GM12878 (cell line): ENCODE results near the gene SELENOH. TPM values are rescaled to one million over a fixed set of nuclear protein-coding genes. Genes with fewer than 3 reads are reported as not detected.

Experiments used
- CHD1 ChIP-seq: IDR thresholded peaks from 2 replicates; pipeline ENCODE4 v1.6.1; 2012; ENCODE audit warnings: low read depth, low read length, improper control_type of control experiment
- CREM ChIP-seq: IDR thresholded peaks from 2 replicates; pipeline ENCODE4 v1.6.1; 2014; ENCODE audit warnings: antibody characterized with exemption, low read depth
- EZH2 ChIP-seq: IDR thresholded peaks from 2 replicates; pipeline ENCODE4 v1.6.1; 2012; ENCODE audit warnings: low read depth, mild to moderate bottlenecking, control low read depth, inconsistent platforms, low read length, borderline replicate concordance; ENCODE audit not compliant: control insufficient read depth
- HCFC1 ChIP-seq: fragments of 150-350 bp; IDR thresholded peaks from 2 replicates; pipeline ENCODE4 v1.6.1; 2014; ENCODE audit warnings: low read length
- KAT2A ChIP-seq: conservative IDR thresholded peaks from 2 replicates; pipeline ENCODE4 v1.6.1; 2011; ENCODE audit warnings: low read depth, low read length; ENCODE audit not compliant: control insufficient read depth
- KDM1A ChIP-seq: fragments of 200-600 bp; sonication (generic); IDR thresholded peaks from 2 replicates; pipeline ENCODE4 v1.6.1; 2016; ENCODE audit warnings: borderline replicate concordance
- KLF5 ChIP-seq: fragments of 450-650 bp; IDR thresholded peaks from 2 replicates; pipeline ENCODE4 v1.6.1; 2014; ENCODE audit warnings: mild to moderate bottlenecking; ENCODE audit not compliant: partially characterized antibody
- MYC ChIP-seq: IDR thresholded peaks from 2 replicates; pipeline ENCODE4 v1.6.1; 2011; ENCODE audit warnings: mild to moderate bottlenecking, low read length, moderate library complexity, inconsistent platforms; ENCODE audit not compliant: insufficient read depth, insufficient replicate concordance, insufficient read length, severe bottlenecking
- PML ChIP-seq: IDR thresholded peaks from 2 replicates; pipeline ENCODE4 v1.6.1; 2012; ENCODE audit warnings: low read length, inconsistent platforms
- TAF1 ChIP-seq: IDR thresholded peaks from 2 replicates; pipeline ENCODE4 v1.6.1; 2011; ENCODE audit warnings: mild to moderate bottlenecking, low read depth, low read length, borderline replicate concordance
- ZBED1 ChIP-seq: IDR thresholded peaks from 2 replicates; pipeline ENCODE4 v1.6.1; 2016; ENCODE audit warnings: borderline replicate concordance
- ZNF217 ChIP-seq: fragments of 450-650 bp; IDR thresholded peaks from 2 replicates; pipeline ENCODE4 v1.6.1; 2017; ENCODE audit warnings: antibody characterized with exemption, mild to moderate bottlenecking
- polyA plus RNA-seq, 11 experiments: library from polyadenylated mRNA; depleted of rRNA in 4 of 11; unstranded in 6 of 11; stranded (reverse) in 5 of 11; fragments of >200 nt; fragmentation: Nextera tagmentation in 4 of 11; fragmentation: Illumina TruSeq in 1 of 11; extraction: Ambion mirVana in 4 of 11; extraction: Trizol in 1 of 11; gene quantifications; 1 replicate in 1 of 11; 2 replicates in 10 of 11; pipeline versions ENCODE4 v1.2.1 to v1.2.3, GENCODE V29; 2011 to 2016; ENCODE audit warnings: inconsistent platforms in 2 of 11, missing spikeins in 2 of 11, low read depth in 1 of 11
- total RNA-seq, 4 experiments: library from RNA; depleted of rRNA in 3 of 4; stranded (reverse); fragments of >200 nt in 3 of 4; fragmentation: Illumina TruSeq in 1 of 4; extraction: Trizol in 1 of 4; gene quantifications; 2 replicates each; pipeline versions ENCODE4 v1.2.1 to v1.2.3, GENCODE V29; 2013 to 2021
- TF ChIP-seq, protein P1 (sequence below): fragments of 450-650 bp; IDR thresholded peaks from 2 replicates; pipeline ENCODE4 v1.6.1; 2017; ENCODE audit warnings: antibody characterized with exemption, mild to moderate bottlenecking, moderate library complexity
- TF ChIP-seq, protein P2 (sequence below): IDR thresholded peaks from 2 replicates; pipeline ENCODE4 v1.6.1; 2012; ENCODE audit warnings: low read depth, low read length, improper control_type of control experiment
- TF ChIP-seq, protein P3 (sequence below): fragments of 450-650 bp; formaldehyde crosslinking; IDR thresholded peaks from 2 replicates; pipeline ENCODE4 v1.4.0; 2022; ENCODE audit warnings: mild to moderate bottlenecking, moderate library complexity
- TF ChIP-seq, protein P4 (sequence below): fragments of 450-650 bp; IDR thresholded peaks from 2 replicates; pipeline ENCODE4 v1.6.1; 2017; ENCODE audit warnings: mild to moderate bottlenecking, moderate library complexity

Gene SELENOH
- total and polyA plus RNA-seq, 10 of the 15 experiments (the other 5 are each of a cell fraction or from before 2014, with no cell fraction given) = 20.3 to 458 (median 200) TPM

DNA sequence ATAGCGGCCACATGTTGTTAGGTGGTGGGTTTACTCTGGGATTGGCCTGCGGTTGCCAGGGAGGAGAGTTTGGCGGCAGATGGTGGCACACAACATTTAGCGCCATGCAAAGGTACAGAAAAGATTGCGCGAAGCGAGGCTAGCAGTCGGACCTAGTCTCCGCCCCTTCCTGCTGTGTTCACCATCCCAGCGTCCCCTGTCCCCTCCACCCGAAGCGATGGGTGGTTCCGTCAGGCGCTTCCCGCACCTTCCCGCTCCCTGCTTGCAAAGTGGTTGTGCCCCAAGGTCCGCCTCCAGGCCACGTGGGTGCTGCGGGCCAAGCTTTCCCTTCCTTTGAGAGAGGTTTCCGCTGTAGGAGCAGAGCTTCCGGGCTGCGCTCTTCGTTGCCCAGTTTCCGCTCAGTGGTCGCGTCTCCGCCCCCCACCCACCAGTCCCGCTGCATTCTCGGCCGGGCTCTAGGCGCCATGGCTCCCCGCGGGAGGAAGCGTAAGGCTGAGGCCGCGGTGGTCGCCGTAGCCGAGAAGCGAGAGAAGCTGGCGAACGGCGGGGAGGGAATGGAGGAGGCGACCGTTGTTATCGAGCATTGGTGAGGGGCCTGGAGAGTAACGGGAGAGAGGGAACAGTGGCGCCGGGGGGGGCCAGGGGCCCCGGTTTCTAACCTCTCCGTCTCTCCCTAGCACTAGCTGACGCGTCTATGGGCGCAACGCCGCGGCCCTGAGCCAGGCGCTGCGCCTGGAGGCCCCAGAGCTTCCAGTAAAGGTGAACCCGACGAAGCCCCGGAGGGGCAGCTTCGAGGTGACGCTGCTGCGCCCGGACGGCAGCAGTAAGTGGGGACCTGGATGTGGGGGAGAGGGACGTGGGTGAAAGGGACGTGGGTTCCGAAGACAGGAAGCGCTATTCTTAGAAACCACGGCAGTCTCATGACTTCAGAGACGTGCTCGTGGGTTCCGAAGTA lies at the start of gene SELENOH (continued):
- TF ChIP-seq, protein P1, sequence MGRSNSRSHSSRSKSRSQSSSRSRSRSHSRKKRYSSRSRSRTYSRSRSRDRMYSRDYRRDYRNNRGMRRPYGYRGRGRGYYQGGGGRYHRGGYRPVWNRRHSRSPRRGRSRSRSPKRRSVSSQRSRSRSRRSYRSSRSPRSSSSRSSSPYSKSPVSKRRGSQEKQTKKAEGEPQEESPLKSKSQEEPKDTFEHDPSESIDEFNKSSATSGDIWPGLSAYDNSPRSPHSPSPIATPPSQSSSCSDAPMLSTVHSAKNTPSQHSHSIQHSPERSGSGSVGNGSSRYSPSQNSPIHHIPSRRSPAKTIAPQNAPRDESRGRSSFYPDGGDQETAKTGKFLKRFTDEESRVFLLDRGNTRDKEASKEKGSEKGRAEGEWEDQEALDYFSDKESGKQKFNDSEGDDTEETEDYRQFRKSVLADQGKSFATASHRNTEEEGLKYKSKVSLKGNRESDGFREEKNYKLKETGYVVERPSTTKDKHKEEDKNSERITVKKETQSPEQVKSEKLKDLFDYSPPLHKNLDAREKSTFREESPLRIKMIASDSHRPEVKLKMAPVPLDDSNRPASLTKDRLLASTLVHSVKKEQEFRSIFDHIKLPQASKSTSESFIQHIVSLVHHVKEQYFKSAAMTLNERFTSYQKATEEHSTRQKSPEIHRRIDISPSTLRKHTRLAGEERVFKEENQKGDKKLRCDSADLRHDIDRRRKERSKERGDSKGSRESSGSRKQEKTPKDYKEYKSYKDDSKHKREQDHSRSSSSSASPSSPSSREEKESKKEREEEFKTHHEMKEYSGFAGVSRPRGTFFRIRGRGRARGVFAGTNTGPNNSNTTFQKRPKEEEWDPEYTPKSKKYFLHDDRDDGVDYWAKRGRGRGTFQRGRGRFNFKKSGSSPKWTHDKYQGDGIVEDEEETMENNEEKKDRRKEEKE = peak; percentile 77; the same call in 1 of the 2 replicates
- no peak for TF ChIP-seq KDM1A
- peak; percentile 82 for TF ChIP-seq TAF1
- no peak for TF ChIP-seq KAT2A
- TF ChIP-seq MYC = peak; percentile 93
- peak; percentile 95 for TF ChIP-seq CHD1
- TF ChIP-seq ZBED1 = 0 out of 2 replicates have a peak, but pooled peaks have one; percentile 79
- TF ChIP-seq, protein P2, sequence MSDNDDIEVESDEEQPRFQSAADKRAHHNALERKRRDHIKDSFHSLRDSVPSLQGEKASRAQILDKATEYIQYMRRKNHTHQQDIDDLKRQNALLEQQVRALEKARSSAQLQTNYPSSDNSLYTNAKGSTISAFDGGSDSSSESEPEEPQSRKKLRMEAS = peak; percentile 96
- no peak for TF ChIP-seq EZH2
- no peak for TF ChIP-seq ZNF217
- TF ChIP-seq KLF5 = peak; percentile 96
- TF ChIP-seq, protein P3, sequence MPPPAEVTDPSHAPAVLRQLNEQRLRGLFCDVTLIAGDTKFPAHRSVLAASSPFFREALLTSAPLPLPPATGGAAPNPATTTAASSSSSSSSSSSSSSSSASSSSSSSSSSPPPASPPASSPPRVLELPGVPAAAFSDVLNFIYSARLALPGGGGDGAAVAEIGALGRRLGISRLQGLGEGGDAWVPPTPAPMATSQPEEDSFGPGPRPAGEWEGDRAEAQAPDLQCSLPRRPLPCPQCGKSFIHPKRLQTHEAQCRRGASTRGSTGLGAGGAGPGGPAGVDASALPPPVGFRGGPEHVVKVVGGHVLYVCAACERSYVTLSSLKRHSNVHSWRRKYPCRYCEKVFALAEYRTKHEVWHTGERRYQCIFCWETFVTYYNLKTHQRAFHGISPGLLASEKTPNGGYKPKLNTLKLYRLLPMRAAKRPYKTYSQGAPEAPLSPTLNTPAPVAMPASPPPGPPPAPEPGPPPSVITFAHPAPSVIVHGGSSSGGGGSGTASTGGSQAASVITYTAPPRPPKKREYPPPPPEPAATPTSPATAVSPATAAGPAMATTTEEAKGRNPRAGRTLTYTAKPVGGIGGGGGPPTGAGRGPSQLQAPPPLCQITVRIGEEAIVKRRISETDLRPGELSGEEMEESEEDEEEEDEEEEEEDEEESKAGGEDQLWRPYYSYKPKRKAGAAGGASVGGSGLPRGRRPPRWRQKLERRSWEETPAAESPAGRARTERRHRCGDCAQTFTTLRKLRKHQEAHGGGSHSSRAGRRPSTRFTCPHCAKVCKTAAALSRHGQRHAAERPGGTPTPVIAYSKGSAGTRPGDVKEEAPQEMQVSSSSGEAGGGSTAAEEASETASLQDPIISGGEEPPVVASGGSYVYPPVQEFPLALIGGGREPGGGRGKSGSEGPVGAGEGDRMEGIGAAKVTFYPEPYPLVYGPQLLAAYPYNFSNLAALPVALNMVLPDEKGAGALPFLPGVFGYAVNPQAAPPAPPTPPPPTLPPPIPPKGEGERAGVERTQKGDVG = no peak
- peak; percentile 84 for TF ChIP-seq CREM
- TF ChIP-seq, protein P4, sequence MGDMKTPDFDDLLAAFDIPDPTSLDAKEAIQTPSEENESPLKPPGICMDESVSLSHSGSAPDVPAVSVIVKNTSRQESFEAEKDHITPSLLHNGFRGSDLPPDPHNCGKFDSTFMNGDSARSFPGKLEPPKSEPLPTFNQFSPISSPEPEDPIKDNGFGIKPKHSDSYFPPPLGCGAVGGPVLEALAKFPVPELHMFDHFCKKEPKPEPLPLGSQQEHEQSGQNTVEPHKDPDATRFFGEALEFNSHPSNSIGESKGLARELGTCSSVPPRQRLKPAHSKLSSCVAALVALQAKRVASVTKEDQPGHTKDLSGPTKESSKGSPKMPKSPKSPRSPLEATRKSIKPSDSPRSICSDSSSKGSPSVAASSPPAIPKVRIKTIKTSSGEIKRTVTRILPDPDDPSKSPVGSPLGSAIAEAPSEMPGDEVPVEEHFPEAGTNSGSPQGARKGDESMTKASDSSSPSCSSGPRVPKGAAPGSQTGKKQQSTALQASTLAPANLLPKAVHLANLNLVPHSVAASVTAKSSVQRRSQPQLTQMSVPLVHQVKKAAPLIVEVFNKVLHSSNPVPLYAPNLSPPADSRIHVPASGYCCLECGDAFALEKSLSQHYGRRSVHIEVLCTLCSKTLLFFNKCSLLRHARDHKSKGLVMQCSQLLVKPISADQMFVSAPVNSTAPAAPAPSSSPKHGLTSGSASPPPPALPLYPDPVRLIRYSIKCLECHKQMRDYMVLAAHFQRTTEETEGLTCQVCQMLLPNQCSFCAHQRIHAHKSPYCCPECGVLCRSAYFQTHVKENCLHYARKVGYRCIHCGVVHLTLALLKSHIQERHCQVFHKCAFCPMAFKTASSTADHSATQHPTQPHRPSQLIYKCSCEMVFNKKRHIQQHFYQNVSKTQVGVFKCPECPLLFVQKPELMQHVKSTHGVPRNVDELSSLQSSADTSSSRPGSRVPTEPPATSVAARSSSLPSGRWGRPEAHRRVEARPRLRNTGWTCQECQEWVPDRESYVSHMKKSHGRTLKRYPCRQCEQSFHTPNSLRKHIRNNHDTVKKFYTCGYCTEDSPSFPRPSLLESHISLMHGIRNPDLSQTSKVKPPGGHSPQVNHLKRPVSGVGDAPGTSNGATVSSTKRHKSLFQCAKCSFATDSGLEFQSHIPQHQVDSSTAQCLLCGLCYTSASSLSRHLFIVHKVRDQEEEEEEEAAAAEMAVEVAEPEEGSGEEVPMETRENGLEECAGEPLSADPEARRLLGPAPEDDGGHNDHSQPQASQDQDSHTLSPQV = peak; percentile 30; the same call in 1 of the 2 replicates
- TF ChIP-seq PML = peak; percentile 94
- TF ChIP-seq HCFC1 = peak; percentile 88
